OCI-LY1 (cell line): ENCODE results near the gene IFITM2.

Experiments used
- CTCF ChIP-seq: fragments of 200-600 bp; sonication (generic), shearing (Covaris generic); IDR thresholded peaks from 2 replicates; pipeline ENCODE4 v1.5.1; 2017; ENCODE audit warnings: mild to moderate bottlenecking, antibody characterized with exemption, low read length, moderate library complexity, mixed read lengths
- EZH2 ChIP-seq: fragments of 200-600 bp; sonication (generic), shearing (Covaris generic); IDR thresholded peaks from 2 replicates; pipeline ENCODE4 v1.8.0; 2017; ENCODE audit warnings: borderline replicate concordance, mixed run types, mild to moderate bottlenecking, antibody characterized with exemption, low read length, moderate library complexity, mixed read lengths

DNA sequence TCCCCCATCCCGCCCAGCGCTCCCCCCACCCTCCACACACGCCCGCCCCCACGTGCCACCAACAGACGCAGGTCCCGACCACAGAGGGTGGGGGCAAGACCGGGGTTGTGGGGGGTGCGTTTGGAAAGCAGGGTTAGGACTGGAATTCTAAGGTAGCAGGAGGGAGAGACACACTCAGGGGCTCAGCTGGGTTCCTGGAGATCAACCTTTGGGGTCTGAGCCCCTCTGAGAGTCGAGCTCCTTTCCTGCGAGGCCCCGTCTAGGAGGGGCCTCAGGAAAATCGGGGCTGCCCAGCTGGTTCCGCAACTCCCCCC is 18.3 kb upstream of the IFITM2 start:
- TF ChIP-seq CTCF, result no peak
- TF ChIP-seq EZH2, result no peak
